ENCODE measurements around the gene ADGRA3. TPM values are rescaled to one million over a fixed set of nuclear protein-coding genes. Genes with fewer than 3 reads are reported as not detected.

ADGRA3 gene
- total RNA-seq, 1 experiment from 2014 or later, result 57.5 TPM

GRCh38 chr4:22534374-22534773 lies 18.5 kb upstream of the ADGRA3 start:
- Histone ChIP-seq H3K4me3 (ENCODE audit: low read depth, low read length, poor library complexity, severe bottlenecking) (no peak overlapping the region), H3K9me3 (ENCODE audit: low read depth, low read length, poor library complexity, severe bottlenecking) (peaks cover 13% of the 10 kb centered on the region), H3K36me3 (ENCODE audit: insufficient read depth, low read length, poor library complexity, severe bottlenecking) (no peaks in the 10 kb centered on the region), H3K4me1 (ENCODE audit: insufficient read depth, low read length, poor library complexity, severe bottlenecking) (no peaks in the 10 kb centered on the region), H3K27me3 (replicated peaks; ENCODE audit: insufficient read depth, low read depth, low read length, poor library complexity) (no peaks in the 10 kb centered on the region), H3K27ac (ENCODE audit: low read depth, low read length, poor library complexity, severe bottlenecking) (no peak overlapping the region)
- intact Hi-C loops (cut with micrococcal nuclease; ENCODE audit: unreplicated experiment), result no loop called here
- POLR2A ChIA-PET (ENCODE audit: low non-redundant PET), result no interaction called here
- no TSS peak for BruUV-seq (replicated peaks)
- CTCF ChIA-PET, result no interaction called here
- DNase-seq (ENCODE audit: low spot score), result no peak
- TF ChIP-seq EZH2 (IDR thresholded peaks at IDR 0.05; ENCODE audit: borderline replicate concordance, low read depth, low read length, poor library complexity, severe bottlenecking), result no peak
- TF ChIP-seq CTCF (conservative IDR thresholded peaks at IDR 0.05; ENCODE audit: low read depth, low read length), result no peak

DNA sequence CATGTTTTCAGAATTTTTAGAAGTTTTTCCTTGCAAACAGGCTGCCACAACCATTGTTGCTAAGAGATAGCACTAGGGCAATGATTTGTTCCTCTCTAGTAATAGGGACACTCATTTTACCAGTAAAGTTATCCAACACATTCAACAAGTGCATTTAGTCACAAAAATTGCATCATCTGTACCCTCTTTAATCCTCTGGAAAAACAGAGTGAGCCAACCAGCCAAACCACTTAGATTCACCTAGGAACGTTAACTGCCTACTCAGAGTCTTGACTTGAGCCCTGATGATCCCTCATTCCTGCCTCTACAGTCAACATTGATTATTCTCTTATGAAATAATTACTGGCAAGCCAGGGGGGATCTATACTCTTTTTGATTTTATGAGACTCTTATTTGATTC lies 17.0 kb upstream of the ADGRA3 start:
- H3K27ac ChIP-seq (ENCODE audit: low read depth, low read length, poor library complexity, severe bottlenecking), result no peak overlapping the region
- ChIA-PET CTCF (no interaction called here), POLR2A (ENCODE audit: low non-redundant PET) (no interaction called here)
- intact Hi-C loops (cut with micrococcal nuclease; ENCODE audit: unreplicated experiment), result no loop called here
- no peak for DNase-seq (ENCODE audit: low spot score)
- H3K36me3 ChIP-seq (ENCODE audit: insufficient read depth, low read length, poor library complexity, severe bottlenecking), result no peaks in the 10 kb centered on the region
- H3K4me1 ChIP-seq (ENCODE audit: insufficient read depth, low read length, poor library complexity, severe bottlenecking), result no peaks in the 10 kb centered on the region
- H3K4me3 ChIP-seq (ENCODE audit: low read depth, low read length, poor library complexity, severe bottlenecking), result no peak overlapping the region
- H3K9me3 ChIP-seq (ENCODE audit: low read depth, low read length, poor library complexity, severe bottlenecking), result peaks cover 13% of the 10 kb centered on the region
- BruUV-seq (replicated peaks), result no TSS peak
- H3K27me3 ChIP-seq (replicated peaks; ENCODE audit: insufficient read depth, low read depth, low read length, poor library complexity), result no peaks in the 10 kb centered on the region
- TF ChIP-seq CTCF (conservative IDR thresholded peaks at IDR 0.05; ENCODE audit: low read depth, low read length) (no peak), EZH2 (IDR thresholded peaks at IDR 0.05; ENCODE audit: borderline replicate concordance, low read depth, low read length, poor library complexity, severe bottlenecking) (no peak)

DNA sequence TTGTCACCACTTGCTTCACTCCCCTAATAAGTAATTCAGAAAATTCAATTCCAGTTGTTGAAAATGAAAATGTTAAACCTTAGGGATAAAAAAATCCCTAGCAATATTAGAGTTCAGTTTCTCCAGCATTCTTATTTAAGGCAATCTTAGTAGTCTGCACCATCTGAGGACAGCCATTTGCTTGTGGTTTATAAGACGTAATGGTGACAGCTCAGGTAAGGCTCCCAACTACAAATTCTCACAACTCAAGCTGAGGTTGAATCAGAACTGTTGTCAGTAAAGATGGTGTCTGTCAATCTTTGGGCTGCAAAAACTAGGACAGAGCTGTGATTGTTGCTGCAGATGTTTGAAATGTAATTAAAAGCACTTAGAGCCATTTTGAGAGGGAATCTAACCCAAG lies 16.3 kb upstream of the ADGRA3 start:
- Histone ChIP-seq H3K27me3 (replicated peaks; ENCODE audit: insufficient read depth, low read depth, low read length, poor library complexity) (no peaks in the 10 kb centered on the region), H3K36me3 (ENCODE audit: insufficient read depth, low read length, poor library complexity, severe bottlenecking) (no peaks in the 10 kb centered on the region), H3K9me3 (ENCODE audit: low read depth, low read length, poor library complexity, severe bottlenecking) (peaks cover 13% of the 10 kb centered on the region), H3K4me1 (ENCODE audit: insufficient read depth, low read length, poor library complexity, severe bottlenecking) (no peaks in the 10 kb centered on the region), H3K27ac (ENCODE audit: low read depth, low read length, poor library complexity, severe bottlenecking) (no peak overlapping the region), H3K4me3 (ENCODE audit: low read depth, low read length, poor library complexity, severe bottlenecking) (no peak overlapping the region)
- no peak for TF ChIP-seq CTCF (conservative IDR thresholded peaks at IDR 0.05; ENCODE audit: low read depth, low read length)
- no peak for TF ChIP-seq EZH2 (IDR thresholded peaks at IDR 0.05; ENCODE audit: borderline replicate concordance, low read depth, low read length, poor library complexity, severe bottlenecking)
- no peak for DNase-seq (ENCODE audit: low spot score)
- CTCF ChIA-PET, result no interaction called here
- intact Hi-C loops (cut with micrococcal nuclease; ENCODE audit: unreplicated experiment), result no loop called here
- POLR2A ChIA-PET (ENCODE audit: low non-redundant PET), result no interaction called here
- no TSS peak for BruUV-seq (replicated peaks)

All from A673 (cell line).